B cell (primary cell): ENCODE results near the gene AQP6. TPM values are rescaled to one million over a fixed set of nuclear protein-coding genes. Genes with fewer than 3 reads are reported as not detected.

ENCODE experiments used
- ATAC-seq: fragments of 200-7000 bp; cut with Tn5 transposase; one replicate; pipeline ENCODE4 v1.10.0; 2021; ENCODE audit warnings: low read depth, mild to moderate bottlenecking, moderate number of reproducible peaks, moderate library complexity
- CTCF ChIA-PET: fragments of 350-600 bp; sonication (Branson Sonifier 250); formaldehyde crosslinking; loops from one replicate; lab custom pipeline; 2021; ENCODE audit warnings: antibody characterized with exemption, inconsistent platforms; lab: Charles Lee
- POLR2A ChIA-PET: fragments of 350-600 bp; sonication (Branson Sonifier 250); formaldehyde crosslinking; loops from one replicate; lab custom pipeline; 2021; ENCODE audit warnings: antibody characterized with exemption; lab: Charles Lee
- DNase-seq: peaks from one replicate; pipeline ENCODE4 v3.0.0; 2013
- H2AFZ ChIP-seq: 2 replicates; pipeline ENCODE4 v1.6.1; 2012; ENCODE audit warnings: mild to moderate bottlenecking, low read depth, low read length; ENCODE audit not compliant: insufficient read depth, poor library complexity, severe bottlenecking
- H3K27ac ChIP-seq, 2 donors: 1 replicate in 1 of 2; 2 replicates in 1 of 2; pipeline ENCODE4 v1.5.1; 2012 to 2013; ENCODE audit warnings: low read length in 2 of 2, mild to moderate bottlenecking in 2 of 2, moderate library complexity in 1 of 2
- H3K27me3 ChIP-seq, 4 experiments: fragments of 200-600 bp in 1 of 4; sonication (generic) in 1 of 4; replicated peaks in 1 of 4; 1 replicate in 2 of 4; 2 replicates in 2 of 4; pipeline versions ENCODE4 v1.6.1 to v1.7.0; 2013 to 2016; ENCODE audit warnings: low read length in 3 of 4, mild to moderate bottlenecking in 2 of 4, mixed read lengths in 1 of 4, moderate library complexity in 1 of 4; ENCODE audit not compliant: insufficient read depth in 4 of 4, control insufficient read depth in 3 of 4; ENCODE audit errors: control extremely low read depth in 1 of 4
- H3K36me3 ChIP-seq, 2 experiments: replicated peaks in 1 of 2; 1 replicate in 1 of 2; 2 replicates in 1 of 2; pipeline versions ENCODE4 v1.6.1 to v1.7.1; 2013; ENCODE audit warnings: low read length in 1 of 2; ENCODE audit not compliant: insufficient read depth in 2 of 2, control insufficient read depth in 1 of 2; ENCODE audit errors: control extremely low read depth in 1 of 2, extremely low read depth in 1 of 2
- H3K4me1 ChIP-seq, 2 donors: fragments of 200-600 bp in 1 of 2; sonication (generic) in 1 of 2; 1 replicate in 1 of 2; 2 replicates in 1 of 2; pipeline versions ENCODE4 v1.5.1 to v1.6.1; 2013 to 2017; ENCODE audit warnings: low read length in 2 of 2; ENCODE audit not compliant: control insufficient read depth in 2 of 2, insufficient read depth in 2 of 2
- H3K4me2 ChIP-seq: replicated peaks from 2 replicates; pipeline ENCODE3; 2012; ENCODE audit warnings: mild to moderate bottlenecking, low read depth, low read length; ENCODE audit not compliant: poor library complexity, severe bottlenecking
- H3K4me3 ChIP-seq, 5 experiments: fragments of 200-600 bp in 1 of 5; sonication (generic) in 1 of 5; 1 replicate in 3 of 5; 2 replicates in 2 of 5; pipeline versions ENCODE4 v1.5.1 to v1.7.0; 2011 to 2016; ENCODE audit warnings: low read length in 4 of 5, mild to moderate bottlenecking in 4 of 5, low read depth in 2 of 5, control low read depth in 1 of 5, moderate library complexity in 1 of 5; ENCODE audit not compliant: insufficient read depth in 1 of 5; ENCODE audit errors: control extremely low read depth in 1 of 5, extremely low read depth in 1 of 5
- H3K79me2 ChIP-seq: fragments of 200-600 bp; sonication (generic); one replicate; pipeline ENCODE4 v1.6.0; 2016; ENCODE audit warnings: low read length; ENCODE audit not compliant: control insufficient read depth, insufficient read depth
- H3K9ac ChIP-seq: fragments of 200-600 bp; sonication (generic); 2 replicates; pipeline ENCODE4 v1.6.1; 2017; ENCODE audit warnings: mild to moderate bottlenecking, low read length, moderate library complexity
- H3K9me3 ChIP-seq, 3 donors: one replicate each; pipeline versions ENCODE4 v1.6.1 to v1.7.1; 2013; ENCODE audit warnings: low read length in 2 of 3; ENCODE audit not compliant: control insufficient read depth in 2 of 3, insufficient read depth in 1 of 3; ENCODE audit errors: control extremely low read depth in 1 of 3
- H4K20me1 ChIP-seq: 2 replicates; pipeline ENCODE4 v1.6.0; 2012; ENCODE audit warnings: mild to moderate bottlenecking, low read length; ENCODE audit not compliant: insufficient read depth, control insufficient read depth, poor library complexity, severe bottlenecking
- H3K27ac Mint-ChIP-seq: one replicate; pipeline ENCODE4 v1.8.0; 2021; ENCODE audit warnings: mixed read lengths
- H3K27me3 Mint-ChIP-seq: one replicate; pipeline ENCODE4 v1.8.0; 2021; ENCODE audit warnings: mixed read lengths
- H3K4me1 Mint-ChIP-seq: one replicate; pipeline ENCODE4 v1.8.0; 2021; ENCODE audit warnings: mixed read lengths
- H3K4me3 Mint-ChIP-seq: one replicate; pipeline ENCODE4 v1.8.0; 2021; ENCODE audit warnings: mixed read lengths
- H3K9me3 Mint-ChIP-seq: one replicate; pipeline ENCODE4 v1.8.0; 2022; ENCODE audit warnings: mixed read lengths; ENCODE audit not compliant: insufficient read depth
- EZH2 ChIP-seq: IDR thresholded peaks from 2 replicates; pipeline ENCODE4 v1.6.1; 2012; ENCODE audit warnings: borderline replicate concordance, low read depth, mild to moderate bottlenecking, moderate library complexity, low read length; ENCODE audit not compliant: insufficient read depth, poor library complexity, severe bottlenecking
- WGBS: methylation state at CpG from one replicate; pipeline ENCODE4 v1.1.5; 2013; ENCODE audit warnings: missing lambda C conversion rate; ENCODE audit not compliant: insufficient coverage; 5-methylcytosine and 5-hydroxymethylcytosine counted together
- intact Hi-C: fragments of 100-400 bp; cut with micrococcal nuclease; formaldehyde crosslinking; loops from one replicate; pipeline ENCODE4 v1.10.0; 2022
- polyA plus RNA-seq: library from polyadenylated mRNA; depleted of rRNA; stranded (reverse); fragments of >200 nt; gene quantifications from 2 replicates; pipeline ENCODE4 v1.2.3, GENCODE V29; 2012
- total RNA-seq, 2 donors: library from RNA; stranded (reverse); fragments of 120-200 nt in 1 of 2; gene quantifications; 1 replicate in 1 of 2; 2 replicates in 1 of 2; pipeline versions ENCODE4 v1.2.3 to v1.2.4, GENCODE V29; 2013 to 2022
- TF ChIP-seq, protein P1 (sequence below): fragments of 200-600 bp; IDR thresholded peaks from one replicate; pipeline ENCODE4 v1.8.0; 2022; ENCODE audit warnings: antibody characterized with exemption, mild to moderate bottlenecking

The AQP6 gene
- total and polyA plus RNA-seq, 2 donors (not counting 1 experiment from before 2014, with no cell fraction given) = not detected

DNA sequence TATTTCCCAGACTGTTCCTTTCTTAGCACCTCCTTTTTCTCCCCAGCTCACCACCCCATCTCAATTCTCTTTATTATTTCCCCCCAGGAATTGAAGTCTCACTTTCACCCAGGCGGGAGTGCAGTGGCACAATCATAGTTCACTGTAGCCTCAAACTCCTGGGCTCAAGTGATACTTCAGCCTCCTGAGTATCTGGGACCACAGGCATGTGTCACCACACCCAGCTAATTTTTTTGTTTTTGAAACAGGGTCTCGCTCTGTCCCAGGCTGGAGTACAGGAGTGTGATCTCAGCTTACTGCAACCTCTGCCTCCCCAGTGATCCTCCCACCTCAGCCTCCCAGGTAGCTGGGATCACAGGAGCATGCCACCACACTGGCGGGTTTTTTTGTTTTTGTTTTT lies 41.6 kb downstream of the AQP6 start:
- no peak for ATAC-seq
- intact Hi-C loops = no loop called here
- Mint-ChIP-seq H3K4me3 (no peak overlapping the region), H3K9me3 (no peaks in the 10 kb centered on the region), H3K27ac (no peak overlapping the region), H3K4me1 (peaks cover 2% of the 10 kb centered on the region), H3K27me3 (no peaks in the 10 kb centered on the region)
- Histone ChIP-seq H3K9ac (no peak overlapping the region), H3K9me3 (no peaks in the 10 kb centered on the region), H3K4me3 (no peak overlapping the region), H3K36me3 (peaks cover 0 to 2% of the 10 kb centered on the region in 2 experiments), H3K27ac (no peak overlapping the region), H4K20me1 (no peaks in the 10 kb centered on the region), H2AFZ (no peak overlapping the region), H3K4me2 (no peak overlapping the region), H3K4me1 (no peaks in the 10 kb centered on the region), H3K79me2 (peaks cover 46% of the 10 kb centered on the region), H3K27me3 (no peaks in the 10 kb centered on the region)
- POLR2A ChIA-PET = no interaction called here
- CTCF ChIA-PET = interaction anchor here (0.5 to 2.0 kb wide), 2 partner anchors 48 to 165 kb away, joined by 4 to 10 read pairs; no protein-coding TSS in a partner anchor
- 83% methylated on average over 2 of the region's 3 CpGs for WGBS
- DNase-seq = no peak
- TF ChIP-seq EZH2 = no peak
- TF ChIP-seq, protein P1, sequence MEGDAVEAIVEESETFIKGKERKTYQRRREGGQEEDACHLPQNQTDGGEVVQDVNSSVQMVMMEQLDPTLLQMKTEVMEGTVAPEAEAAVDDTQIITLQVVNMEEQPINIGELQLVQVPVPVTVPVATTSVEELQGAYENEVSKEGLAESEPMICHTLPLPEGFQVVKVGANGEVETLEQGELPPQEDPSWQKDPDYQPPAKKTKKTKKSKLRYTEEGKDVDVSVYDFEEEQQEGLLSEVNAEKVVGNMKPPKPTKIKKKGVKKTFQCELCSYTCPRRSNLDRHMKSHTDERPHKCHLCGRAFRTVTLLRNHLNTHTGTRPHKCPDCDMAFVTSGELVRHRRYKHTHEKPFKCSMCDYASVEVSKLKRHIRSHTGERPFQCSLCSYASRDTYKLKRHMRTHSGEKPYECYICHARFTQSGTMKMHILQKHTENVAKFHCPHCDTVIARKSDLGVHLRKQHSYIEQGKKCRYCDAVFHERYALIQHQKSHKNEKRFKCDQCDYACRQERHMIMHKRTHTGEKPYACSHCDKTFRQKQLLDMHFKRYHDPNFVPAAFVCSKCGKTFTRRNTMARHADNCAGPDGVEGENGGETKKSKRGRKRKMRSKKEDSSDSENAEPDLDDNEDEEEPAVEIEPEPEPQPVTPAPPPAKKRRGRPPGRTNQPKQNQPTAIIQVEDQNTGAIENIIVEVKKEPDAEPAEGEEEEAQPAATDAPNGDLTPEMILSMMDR = no peak

DNA sequence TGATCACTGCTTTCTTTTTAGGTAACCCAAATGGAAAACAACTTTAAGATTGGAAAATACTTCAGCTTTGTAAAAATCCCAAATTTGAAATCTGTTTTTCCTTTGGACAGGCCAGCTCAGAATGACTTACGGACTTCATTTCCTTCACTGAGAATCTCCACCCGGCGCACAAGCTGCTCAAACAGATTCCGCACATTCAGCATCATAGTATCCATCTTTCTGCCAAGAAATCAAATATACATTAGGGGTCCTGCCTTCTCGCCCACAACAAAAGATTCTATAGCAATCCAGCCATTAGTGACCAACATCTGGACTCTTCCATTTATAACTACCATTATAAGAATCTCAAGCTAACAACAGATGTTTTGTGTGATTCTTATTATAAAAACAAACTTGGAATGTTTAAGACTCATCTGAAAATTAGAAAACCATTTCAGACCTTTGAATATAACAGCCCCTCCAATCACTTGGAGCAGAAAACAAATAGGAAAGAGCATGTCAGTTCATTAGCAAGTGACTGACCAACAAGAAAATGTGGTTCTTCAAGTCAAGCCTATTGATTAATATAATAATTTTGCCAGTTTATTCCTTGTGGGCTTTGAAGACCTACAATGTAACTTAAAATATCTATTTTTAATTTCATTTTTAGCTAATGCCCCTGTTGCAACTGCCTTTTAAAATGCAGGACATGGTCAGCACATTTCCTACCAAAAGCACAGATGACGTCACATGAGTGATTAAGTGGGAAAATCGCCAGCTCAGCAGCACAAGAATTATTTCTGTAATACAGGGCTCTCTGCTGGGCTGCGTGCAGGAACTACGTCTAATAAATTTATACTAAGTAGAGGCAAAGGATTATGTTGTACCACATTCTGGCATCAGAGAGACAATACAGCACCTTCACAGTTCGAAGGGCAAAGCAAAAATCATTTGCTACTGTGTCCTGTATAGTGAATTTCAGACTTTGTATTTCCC lies 44.0 kb downstream of the AQP6 start:
- Histone ChIP-seq H3K9ac (no peak overlapping the region), H3K79me2 (peaks cover 52% of the 10 kb centered on the region), H2AFZ (no peak overlapping the region), H3K27ac (no peak overlapping the region), H4K20me1 (no peaks in the 10 kb centered on the region), H3K4me3 (no peak overlapping the region), H3K4me1 (no peaks in the 10 kb centered on the region), H3K27me3 (no peaks in the 10 kb centered on the region), H3K36me3 (no peaks in the 10 kb centered on the region), H3K9me3 (no peaks in the 10 kb centered on the region), H3K4me2 (no peak overlapping the region)
- no peaks in the 10 kb centered on the region for H3K9me3 Mint-ChIP-seq
- POLR2A ChIA-PET = no interaction called here
- DNase-seq (no peak), ATAC-seq (no peak)
- intact Hi-C loops = no loop called here
- TF ChIP-seq EZH2 = no peak
- TF ChIP-seq, protein P1 = no peak
- 100% methylated on average over 5 of the region's 10 CpGs for WGBS
- CTCF ChIA-PET = interaction anchor here (0.9 to 1.4 kb wide), 2 partner anchors 22 to 39 kb away, joined by 5 to 6 read pairs; no protein-coding TSS in a partner anchor
- H3K27me3 Mint-ChIP-seq = no peaks in the 10 kb centered on the region
- H3K4me3 Mint-ChIP-seq = no peak overlapping the region
- H3K4me1 Mint-ChIP-seq = peaks cover 2% of the 10 kb centered on the region
- no peak overlapping the region for H3K27ac Mint-ChIP-seq
